Activated CD8-positive, alpha-beta T cell treated with anti-CD3 and anti-CD28 coated beads for 36 hours (primary cell): Measurements from ENCODE around the gene EFCAB11. TPM values are rescaled to one million over a fixed set of nuclear protein-coding genes. Genes with fewer than 3 reads are reported as not detected.

ENCODE experiments used
- ATAC-seq: fragments of 200-7000 bp; cut with Tn5 transposase; one replicate; pipeline ENCODE4 v1.10.0; 2021; ENCODE audit warnings: mild to moderate bottlenecking, moderate library complexity
- CTCF ChIA-PET: fragments of 350-600 bp; sonication (Branson Sonifier 250); formaldehyde crosslinking; loops from one replicate; lab custom pipeline; 2021; ENCODE audit warnings: antibody characterized with exemption; lab: Charles Lee
- POLR2A ChIA-PET: fragments of 350-600 bp; sonication (Branson Sonifier 250); formaldehyde crosslinking; loops from one replicate; lab custom pipeline; 2021; ENCODE audit warnings: antibody characterized with exemption; lab: Charles Lee
- DNase-seq: peaks from one replicate; pipeline ENCODE4 v3.0.0-alpha.2; 2020
- H3K27ac Mint-ChIP-seq: one replicate; pipeline ENCODE4 v1.8.0; 2021; ENCODE audit warnings: mild to moderate bottlenecking, mixed read lengths
- H3K27me3 Mint-ChIP-seq: one replicate; pipeline ENCODE4 v1.8.0; 2021; ENCODE audit warnings: mixed read lengths
- H3K36me3 Mint-ChIP-seq: one replicate; pipeline ENCODE4 v1.8.0; 2021; ENCODE audit warnings: low read depth, mixed read lengths
- H3K4me1 Mint-ChIP-seq: one replicate; pipeline ENCODE4 v1.8.0; 2021; ENCODE audit warnings: low read depth, mixed read lengths
- H3K4me3 Mint-ChIP-seq: one replicate; pipeline ENCODE4 v1.8.0; 2021; ENCODE audit warnings: mild to moderate bottlenecking, moderate library complexity, mixed read lengths
- H3K9me3 Mint-ChIP-seq: one replicate; pipeline ENCODE4 v1.8.0; 2021; ENCODE audit warnings: mixed read lengths
- CTCF ChIP-seq: fragments of 200-600 bp; IDR thresholded peaks from one replicate; pipeline ENCODE4 v1.8.0; 2022; ENCODE audit warnings: antibody characterized with exemption, mild to moderate bottlenecking
- intact Hi-C: fragments of 100-400 bp; cut with micrococcal nuclease; formaldehyde crosslinking; loops from one replicate; pipeline ENCODE4 v1.10.0; 2022
- total RNA-seq, 2 experiments: library from RNA; stranded (reverse); gene quantifications; one replicate each; pipeline ENCODE4 v1.2.3, GENCODE V29; 2021

The EFCAB11 gene
- total RNA-seq, 2 experiments from 2014 or later = 6.6 to 8.4 TPM

GRCh38 chr14:89833120-89833532, 121.4 kb downstream of the EFCAB11 start:
- intact Hi-C loops = no loop called here
- H3K36me3 Mint-ChIP-seq = no peaks in the 10 kb centered on the region
- TF ChIP-seq CTCF = no peak
- H3K4me3 Mint-ChIP-seq = no peak overlapping the region
- peaks cover 2% of the 10 kb centered on the region for H3K9me3 Mint-ChIP-seq
- no peaks in the 10 kb centered on the region for H3K27me3 Mint-ChIP-seq
- no peak overlapping the region for H3K27ac Mint-ChIP-seq
- DNase-seq = no peak
- no peaks in the 10 kb centered on the region for H3K4me1 Mint-ChIP-seq
- ChIA-PET POLR2A (no interaction called here), CTCF (no interaction called here)
- ATAC-seq = no peak

- TF ChIP-seq CTCF = no peak
- Mint-ChIP-seq H3K4me3 (no peak overlapping the region), H3K36me3 (peaks cover 2% of the 10 kb centered on the region), H3K9me3 (peaks cover 5% of the 10 kb centered on the region), H3K4me1 (no peaks in the 10 kb centered on the region), H3K27ac (no peak overlapping the region), H3K27me3 (peaks cover 4% of the 10 kb centered on the region)
- ATAC-seq = no peak
- DNase-seq = no peak
- intact Hi-C loops = no loop called here
- POLR2A ChIA-PET = no interaction called here
- CTCF ChIA-PET = interaction anchor here (0.9 kb wide), 1 partner anchor 18 kb away, joined by 3 read pairs; no protein-coding TSS in a partner anchor
Measured at GRCh38 chr14:89828471-89829165, 125.9 kb downstream of the EFCAB11 start.

GRCh38 chr14:89827265-89827664, 127.3 kb downstream of the EFCAB11 start:
- no peak for TF ChIP-seq CTCF
- Mint-ChIP-seq H3K27me3 (peaks cover 6% of the 10 kb centered on the region), H3K4me1 (no peaks in the 10 kb centered on the region), H3K4me3 (no peak overlapping the region), H3K27ac (no peak overlapping the region), H3K9me3 (peaks cover 16% of the 10 kb centered on the region), H3K36me3 (peaks cover 6% of the 10 kb centered on the region)
- intact Hi-C loops = no loop called here
- DNase-seq = no peak
- ChIA-PET CTCF (no interaction called here), POLR2A (no interaction called here)
- ATAC-seq = no peak

GRCh38 chr14:89826596-89826995, 127.9 kb downstream of the EFCAB11 start:
- ChIA-PET POLR2A (no interaction called here), CTCF (no interaction called here)
- H3K27ac Mint-ChIP-seq = no peak overlapping the region
- H3K4me1 Mint-ChIP-seq = no peaks in the 10 kb centered on the region
- H3K4me3 Mint-ChIP-seq = no peak overlapping the region
- no peak for TF ChIP-seq CTCF
- peaks cover 16% of the 10 kb centered on the region for H3K9me3 Mint-ChIP-seq
- H3K36me3 Mint-ChIP-seq = peaks cover 6% of the 10 kb centered on the region
- ATAC-seq (no peak), DNase-seq (no peak)
- intact Hi-C loops = no loop called here
- H3K27me3 Mint-ChIP-seq = peaks cover 6% of the 10 kb centered on the region

GRCh38 chr14:89823743-89824142, 130.8 kb downstream of the EFCAB11 start:
- H3K4me1 Mint-ChIP-seq = no peaks in the 10 kb centered on the region
- DNase-seq = no peak
- CTCF ChIA-PET = no interaction called here
- no peak overlapping the region for H3K4me3 Mint-ChIP-seq
- peaks cover 6% of the 10 kb centered on the region for H3K27me3 Mint-ChIP-seq
- POLR2A ChIA-PET = no interaction called here
- no peak overlapping the region for H3K27ac Mint-ChIP-seq
- ATAC-seq = no peak
- TF ChIP-seq CTCF = no peak
- H3K36me3 Mint-ChIP-seq = peaks cover 6% of the 10 kb centered on the region
- peaks cover 16% of the 10 kb centered on the region for H3K9me3 Mint-ChIP-seq
- intact Hi-C loops = no loop called here
